ENCODE results near the gene RELT.

Gene RELT

GRCh38 chr11:73338279-73338678 is 37.9 kb upstream of the RELT start:
- H3K4me1 ChIP-seq (ENCODE audit: insufficient read depth, low read length) = peaks cover 23% of the 10 kb centered on the region
- H3K27me3 ChIP-seq (ENCODE audit: insufficient read depth, low read length) = no peaks in the 10 kb centered on the region
- H3K36me3 ChIP-seq (ENCODE audit: insufficient read depth, low read length) = peaks cover 10% of the 10 kb centered on the region
- no peak overlapping the region for H3K4me3 ChIP-seq (ENCODE audit: low read length)
- no peak overlapping the region for H2AFZ ChIP-seq (ENCODE audit: low read depth, low read length)
- H3K9me3 ChIP-seq (ENCODE audit: low read length) = peaks cover 1% of the 10 kb centered on the region

DNA sequence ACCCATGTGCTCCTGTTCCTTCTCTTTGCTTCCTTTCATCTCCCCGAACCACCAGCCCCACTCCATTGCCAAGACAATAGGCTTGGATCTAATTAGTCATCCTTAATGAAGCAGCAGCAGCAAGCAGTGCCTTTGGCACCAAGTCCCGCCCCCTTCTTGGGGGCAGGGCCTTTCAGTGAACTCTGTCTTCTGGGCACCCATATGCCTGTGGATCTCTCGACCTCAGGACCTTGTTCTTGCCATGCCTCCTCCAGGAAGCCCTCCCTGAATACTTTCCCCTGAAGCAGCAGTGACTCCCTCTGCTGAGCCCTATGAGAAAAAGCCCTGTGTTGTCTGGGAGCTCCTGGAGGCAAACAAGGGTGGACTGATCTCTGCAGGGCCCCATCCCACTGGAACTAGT is 36.0 kb upstream of the RELT start:
- Histone ChIP-seq H3K9me3 (ENCODE audit: low read length) (peaks cover 1% of the 10 kb centered on the region), H3K27me3 (ENCODE audit: insufficient read depth, low read length) (no peaks in the 10 kb centered on the region), H2AFZ (ENCODE audit: low read depth, low read length) (no peak overlapping the region), H3K36me3 (ENCODE audit: insufficient read depth, low read length) (peaks cover 10% of the 10 kb centered on the region), H3K4me3 (ENCODE audit: low read length) (no peak overlapping the region), H3K4me1 (ENCODE audit: insufficient read depth, low read length) (peaks cover 10% of the 10 kb centered on the region)

DNA sequence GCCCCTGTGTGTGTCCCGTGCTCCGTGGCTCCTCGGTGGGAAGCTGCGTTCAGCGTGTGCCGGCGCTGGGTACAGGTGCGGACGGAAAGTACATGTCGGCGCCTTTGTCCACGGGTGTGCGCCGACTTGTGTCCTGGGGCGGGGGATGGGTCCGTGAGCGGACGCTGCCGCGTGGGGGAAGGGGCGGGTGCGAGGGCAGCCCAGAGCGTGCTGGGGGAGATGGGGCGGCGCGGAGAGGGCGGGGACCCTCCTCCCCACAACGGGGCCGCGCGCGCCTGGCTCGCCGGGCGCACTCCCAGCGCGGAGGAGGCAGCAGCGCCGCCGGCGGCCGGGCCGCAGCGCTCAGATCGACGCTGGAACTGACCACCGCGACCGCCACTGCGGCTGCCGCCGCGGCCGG is 33.6 kb upstream of the RELT start:
- no peak overlapping the region for H3K4me3 ChIP-seq (ENCODE audit: low read length)
- no peaks in the 10 kb centered on the region for H3K27me3 ChIP-seq (ENCODE audit: insufficient read depth, low read length)
- peaks cover 1% of the 10 kb centered on the region for H3K9me3 ChIP-seq (ENCODE audit: low read length)
- H3K36me3 ChIP-seq (ENCODE audit: insufficient read depth, low read length) = peaks cover 2% of the 10 kb centered on the region
- no peak overlapping the region for H2AFZ ChIP-seq (ENCODE audit: low read depth, low read length)
- peaks cover 11% of the 10 kb centered on the region for H3K4me1 ChIP-seq (ENCODE audit: insufficient read depth, low read length)

- Histone ChIP-seq H3K4me3 (ENCODE audit: low read length) (no peak overlapping the region), H2AFZ (ENCODE audit: low read depth, low read length) (no peak overlapping the region), H3K27me3 (ENCODE audit: insufficient read depth, low read length) (no peaks in the 10 kb centered on the region), H3K9me3 (ENCODE audit: low read length) (peaks cover 1% of the 10 kb centered on the region), H3K4me1 (ENCODE audit: insufficient read depth, low read length) (peaks cover 11% of the 10 kb centered on the region), H3K36me3 (ENCODE audit: insufficient read depth, low read length) (peaks cover 2% of the 10 kb centered on the region)
Measured at GRCh38 chr11:73343076-73343873, 32.9 kb upstream of the RELT start.

DNA sequence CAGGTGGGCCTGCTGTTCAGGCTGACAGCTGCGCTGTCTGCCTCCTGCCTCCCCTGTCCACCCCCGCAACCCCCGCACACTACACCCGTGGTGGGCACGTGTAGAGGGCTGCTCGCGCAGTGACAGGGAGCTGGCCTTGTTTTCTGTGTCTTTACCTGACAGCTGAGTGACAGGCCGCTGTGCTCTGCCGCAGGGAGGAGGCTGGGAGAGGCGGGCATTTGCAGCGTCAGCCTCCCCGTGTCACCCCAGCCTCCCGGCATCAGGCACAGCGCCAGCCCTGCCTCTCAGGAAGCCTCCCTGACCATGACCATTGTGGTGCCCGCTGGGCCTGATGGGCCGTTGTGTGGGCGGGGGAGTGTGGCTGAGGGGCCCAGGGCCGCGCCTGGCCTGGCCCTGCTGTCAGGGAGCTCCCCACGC is 32.0 kb upstream of the RELT start:
- Histone ChIP-seq H3K4me1 (ENCODE audit: insufficient read depth, low read length) (peaks cover 11% of the 10 kb centered on the region), H2AFZ (ENCODE audit: low read depth, low read length) (no peak overlapping the region), H3K36me3 (ENCODE audit: insufficient read depth, low read length) (peaks cover 2% of the 10 kb centered on the region), H3K27me3 (ENCODE audit: insufficient read depth, low read length) (no peaks in the 10 kb centered on the region), H3K4me3 (ENCODE audit: low read length) (no peak overlapping the region), H3K9me3 (ENCODE audit: low read length) (peaks cover 1% of the 10 kb centered on the region)

GRCh38 chr11:73345481-73346160 is 30.6 kb upstream of the RELT start:
- Histone ChIP-seq H3K27me3 (ENCODE audit: insufficient read depth, low read length) (no peaks in the 10 kb centered on the region), H3K9me3 (ENCODE audit: low read length) (peaks cover 1% of the 10 kb centered on the region), H2AFZ (ENCODE audit: low read depth, low read length) (no peak overlapping the region), H3K4me1 (ENCODE audit: insufficient read depth, low read length) (peaks cover 11% of the 10 kb centered on the region), H3K4me3 (ENCODE audit: low read length) (no peak overlapping the region), H3K36me3 (ENCODE audit: insufficient read depth, low read length) (peaks cover 2% of the 10 kb centered on the region)

- no peaks in the 10 kb centered on the region for H3K27me3 ChIP-seq (ENCODE audit: insufficient read depth, low read length)
- H2AFZ ChIP-seq (ENCODE audit: low read depth, low read length) = no peak overlapping the region
- peaks cover 11% of the 10 kb centered on the region for H3K4me1 ChIP-seq (ENCODE audit: insufficient read depth, low read length)
- H3K4me3 ChIP-seq (ENCODE audit: low read length) = no peak overlapping the region
- peaks cover 1% of the 10 kb centered on the region for H3K9me3 ChIP-seq (ENCODE audit: low read length)
- peaks cover 2% of the 10 kb centered on the region for H3K36me3 ChIP-seq (ENCODE audit: insufficient read depth, low read length)
Measured at GRCh38 chr11:73346186-73346935, 29.8 kb upstream of the RELT start.

- Histone ChIP-seq H3K9me3 (ENCODE audit: low read length) (peaks cover 1% of the 10 kb centered on the region), H3K36me3 (ENCODE audit: insufficient read depth, low read length) (no peaks in the 10 kb centered on the region), H3K4me3 (ENCODE audit: low read length) (no peak overlapping the region), H2AFZ (ENCODE audit: low read depth, low read length) (no peak overlapping the region), H3K4me1 (ENCODE audit: insufficient read depth, low read length) (peaks cover 11% of the 10 kb centered on the region), H3K27me3 (ENCODE audit: insufficient read depth, low read length) (no peaks in the 10 kb centered on the region)
Measured at GRCh38 chr11:73347067-73347466, 29.1 kb upstream of the RELT start.

GRCh38 chr11:73348838-73349237 is 27.4 kb upstream of the RELT start:
- H3K27me3 ChIP-seq (ENCODE audit: insufficient read depth, low read length) = no peaks in the 10 kb centered on the region
- no peaks in the 10 kb centered on the region for H3K9me3 ChIP-seq (ENCODE audit: low read length)
- H3K4me3 ChIP-seq (ENCODE audit: low read length) = no peak overlapping the region
- H3K36me3 ChIP-seq (ENCODE audit: insufficient read depth, low read length) = peaks cover 8% of the 10 kb centered on the region
- peaks cover 10% of the 10 kb centered on the region for H3K4me1 ChIP-seq (ENCODE audit: insufficient read depth, low read length)
- no peak overlapping the region for H2AFZ ChIP-seq (ENCODE audit: low read depth, low read length)

GRCh38 chr11:73349633-73350032 is 26.6 kb upstream of the RELT start:
- no peak overlapping the region for H2AFZ ChIP-seq (ENCODE audit: low read depth, low read length)
- H3K36me3 ChIP-seq (ENCODE audit: insufficient read depth, low read length) = peaks cover 8% of the 10 kb centered on the region

GRCh38 chr11:73350908-73351636 is 25.1 kb upstream of the RELT start:
- Histone ChIP-seq H3K36me3 (ENCODE audit: insufficient read depth, low read length) (peaks cover 22% of the 10 kb centered on the region), H2AFZ (ENCODE audit: low read depth, low read length) (no peak overlapping the region), H3K4me1 (ENCODE audit: insufficient read depth, low read length) (peaks cover 5% of the 10 kb centered on the region), H3K4me3 (ENCODE audit: low read length) (no peak overlapping the region), H3K27me3 (ENCODE audit: insufficient read depth, low read length) (no peaks in the 10 kb centered on the region), H3K9me3 (ENCODE audit: low read length) (no peaks in the 10 kb centered on the region)

More at GRCh38 chr11:73349633-73350032, 26.6 kb upstream of the RELT start:
- Histone ChIP-seq H3K27me3 (ENCODE audit: insufficient read depth, low read length) (no peaks in the 10 kb centered on the region), H3K4me3 (ENCODE audit: low read length) (no peak overlapping the region), H3K9me3 (ENCODE audit: low read length) (no peaks in the 10 kb centered on the region), H3K4me1 (ENCODE audit: insufficient read depth, low read length) (peaks cover 5% of the 10 kb centered on the region)

- Histone ChIP-seq H3K4me3 (ENCODE audit: low read length) (no peak overlapping the region), H2AFZ (ENCODE audit: low read depth, low read length) (no peak overlapping the region), H3K36me3 (ENCODE audit: insufficient read depth, low read length) (peaks cover 44% of the 10 kb centered on the region), H3K27me3 (ENCODE audit: insufficient read depth, low read length) (no peaks in the 10 kb centered on the region), H3K9me3 (ENCODE audit: low read length) (no peaks in the 10 kb centered on the region), H3K4me1 (ENCODE audit: insufficient read depth, low read length) (no peaks in the 10 kb centered on the region)
Measured at GRCh38 chr11:73353422-73353821, 22.8 kb upstream of the RELT start.
